Tibial nerve (tissue), 4 donors: ENCODE data around the gene EIF1B. TPM values are rescaled to one million over a fixed set of nuclear protein-coding genes. Genes with fewer than 3 reads are reported as not detected.
"Not testable (repeated sequence)": the region's sequence is repeated elsewhere in the genome, so short reads cannot be mapped to it uniquely, and the experiment has no call there.

Source experiments
- DNase-seq, 2 donors: peaks; one replicate each; pipeline ENCODE4 v3.0.0-alpha.2; 2019; ENCODE audit warnings: low spot score in 2 of 2
- H3K27ac ChIP-seq, 4 donors: fragments of 200-600 bp; sonication (generic) in 3 of 4; one replicate each; pipeline ENCODE4 v1.5.1; 2017 to 2019; ENCODE audit warnings: mild to moderate bottlenecking in 1 of 4
- H3K27me3 ChIP-seq, 2 donors: fragments of 200-600 bp; sonication (generic) in 1 of 2; one replicate each; pipeline versions ENCODE4 v1.5.1 to v1.6.0; 2017 to 2019
- H3K36me3 ChIP-seq, 3 donors: fragments of 200-600 bp; sonication (generic); one replicate each; pipeline ENCODE4 v1.5.1; 2018 to 2019
- H3K4me1 ChIP-seq, 4 donors: fragments of 200-600 bp; sonication (generic) in 3 of 4; one replicate each; pipeline ENCODE4 v1.5.1; 2017 to 2019
- H3K4me3 ChIP-seq, 4 donors: fragments of 200-600 bp; sonication (generic) in 3 of 4; one replicate each; pipeline ENCODE4 v1.5.1; 2017 to 2019; ENCODE audit warnings: mild to moderate bottlenecking in 1 of 4, moderate library complexity in 1 of 4
- H3K9me3 ChIP-seq, 4 donors: fragments of 200-600 bp; sonication (generic) in 3 of 4; one replicate each; pipeline ENCODE4 v1.5.1; 2017 to 2019
- EP300 ChIP-seq, 2 donors: sonication (generic); formaldehyde crosslinking; IDR thresholded peaks; one replicate each; pipeline ENCODE4 v1.6.1; 2017; ENCODE audit warnings: antibody characterized with exemption in 2 of 2, mild to moderate bottlenecking in 1 of 2
- POLR2A ChIP-seq, 2 donors: fragments of 450-650 bp; IDR thresholded peaks; one replicate each; pipeline ENCODE4 v1.6.1; 2017; ENCODE audit warnings: antibody characterized with exemption in 2 of 2, mild to moderate bottlenecking in 2 of 2, moderate library complexity in 2 of 2
- WGBS, 2 donors: methylation state at CpG; one replicate each; pipeline ENCODE4 v1.1.5; 2018; 5-methylcytosine and 5-hydroxymethylcytosine counted together
- total RNA-seq, 4 donors: library from RNA; depleted of rRNA; stranded (reverse); fragments of >200 nt; gene quantifications; one replicate each; pipeline ENCODE4 v1.1.0, GENCODE V29; 2016
- TF ChIP-seq, protein P1 (sequence below), 5 experiments: fragments of 200-600 bp in 3 of 5; fragments of 450-650 bp in 2 of 5; sonication (generic) in 3 of 5; IDR thresholded peaks; one replicate each; pipeline ENCODE4 v1.5.1; 2016 to 2019; ENCODE audit warnings: antibody characterized with exemption in 5 of 5, mild to moderate bottlenecking in 3 of 5, moderate library complexity in 2 of 5

Gene EIF1B
- total RNA-seq, 4 donors from 2014 or later = 24.0 to 36.9 (median 30.1) TPM

DNA sequence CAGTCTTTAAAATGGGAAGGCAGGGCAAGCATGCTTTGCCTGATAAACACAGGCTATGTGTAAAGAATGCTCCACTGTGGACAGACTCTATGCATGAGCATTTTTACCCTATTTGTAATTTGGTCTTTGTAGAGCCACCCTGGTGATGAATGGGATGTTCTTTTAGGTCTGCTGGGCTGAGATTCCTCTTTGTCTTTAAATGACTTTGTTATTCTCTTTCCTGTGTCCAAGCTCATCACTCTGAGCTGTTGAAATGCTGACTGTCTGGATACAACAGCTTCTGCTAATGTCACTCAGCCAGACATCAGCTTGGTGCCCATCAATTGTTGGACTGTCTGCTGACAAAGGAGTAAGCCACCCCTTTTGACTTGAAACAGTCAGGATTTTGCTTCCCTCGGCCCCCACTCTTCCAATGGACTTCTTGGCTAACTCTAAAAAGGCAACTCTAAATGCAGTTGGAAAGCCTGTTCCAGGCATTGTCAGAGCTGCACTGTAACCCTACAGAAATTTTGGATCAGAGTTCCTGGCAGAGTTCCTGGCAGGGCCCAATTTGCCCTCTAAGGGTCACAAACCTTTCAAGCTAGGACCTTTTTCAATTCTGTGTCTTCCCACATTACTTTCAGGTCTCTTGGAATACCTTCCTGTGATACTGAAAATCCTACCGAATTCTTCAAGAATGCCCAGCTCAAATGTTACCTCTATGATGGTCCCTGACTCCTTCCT lies 40.5 kb upstream of the EIF1B start:
- Histone ChIP-seq H3K27ac (no peak overlapping the region), H3K27me3 (no peaks in the 10 kb centered on the region), H3K4me1 (peaks cover 0 to 3% (median 0%) of the 10 kb centered on the region in 4 donors), H3K4me3 (no peak overlapping the region), H3K9me3 (peaks cover 0 to 2% (median 0%) of the 10 kb centered on the region in 4 donors), H3K36me3 (no peaks in the 10 kb centered on the region)
- TF ChIP-seq POLR2A (IDR thresholded peaks at IDR 0.05) (no peak), EP300 (IDR thresholded peaks at IDR 0.05) (no peak)
- TF ChIP-seq, protein P1, sequence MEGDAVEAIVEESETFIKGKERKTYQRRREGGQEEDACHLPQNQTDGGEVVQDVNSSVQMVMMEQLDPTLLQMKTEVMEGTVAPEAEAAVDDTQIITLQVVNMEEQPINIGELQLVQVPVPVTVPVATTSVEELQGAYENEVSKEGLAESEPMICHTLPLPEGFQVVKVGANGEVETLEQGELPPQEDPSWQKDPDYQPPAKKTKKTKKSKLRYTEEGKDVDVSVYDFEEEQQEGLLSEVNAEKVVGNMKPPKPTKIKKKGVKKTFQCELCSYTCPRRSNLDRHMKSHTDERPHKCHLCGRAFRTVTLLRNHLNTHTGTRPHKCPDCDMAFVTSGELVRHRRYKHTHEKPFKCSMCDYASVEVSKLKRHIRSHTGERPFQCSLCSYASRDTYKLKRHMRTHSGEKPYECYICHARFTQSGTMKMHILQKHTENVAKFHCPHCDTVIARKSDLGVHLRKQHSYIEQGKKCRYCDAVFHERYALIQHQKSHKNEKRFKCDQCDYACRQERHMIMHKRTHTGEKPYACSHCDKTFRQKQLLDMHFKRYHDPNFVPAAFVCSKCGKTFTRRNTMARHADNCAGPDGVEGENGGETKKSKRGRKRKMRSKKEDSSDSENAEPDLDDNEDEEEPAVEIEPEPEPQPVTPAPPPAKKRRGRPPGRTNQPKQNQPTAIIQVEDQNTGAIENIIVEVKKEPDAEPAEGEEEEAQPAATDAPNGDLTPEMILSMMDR (IDR thresholded peaks at IDR 0.05) = no peak
- WGBS, 2 donors = 56 to 68% methylated on average over 2 of the region's 2 CpGs
- DNase-seq = no peak

DNA sequence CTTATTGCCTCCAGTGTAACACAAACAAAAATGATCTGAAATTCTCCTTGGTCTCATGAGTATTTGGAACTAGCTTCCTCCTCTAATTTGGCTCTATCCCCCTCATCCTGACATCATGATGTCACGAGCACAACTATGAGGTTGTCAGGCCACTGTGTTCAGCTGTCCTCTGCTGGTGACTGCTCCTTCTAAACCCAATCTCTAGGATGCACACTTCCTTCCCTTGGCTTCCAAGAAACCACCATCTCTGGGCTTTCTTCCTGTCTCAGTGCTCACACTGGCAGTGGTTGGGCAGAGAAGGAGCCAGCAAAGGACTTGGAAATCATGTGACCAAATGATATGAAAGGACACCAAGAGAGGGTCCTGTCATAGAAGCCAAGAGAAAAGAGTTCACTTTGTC lies 30.7 kb upstream of the EIF1B start:
- TF ChIP-seq POLR2A (IDR thresholded peaks at IDR 0.05) (no peak), EP300 (IDR thresholded peaks at IDR 0.05) (no peak)
- TF ChIP-seq, protein P1 (IDR thresholded peaks at IDR 0.05) = no peak
- Histone ChIP-seq H3K36me3 (no peaks in the 10 kb centered on the region), H3K9me3 (peaks cover 0 to 13% (median 0%) of the 10 kb centered on the region in 4 donors), H3K4me3 (no peak overlapping the region), H3K27me3 (no peaks in the 10 kb centered on the region), H3K27ac (no peak overlapping the region), H3K4me1 (no peaks in the 10 kb centered on the region)
- DNase-seq = no peak
- 0% methylated on average over 1 of the region's 1 CpG for WGBS, 2 donors

DNA sequence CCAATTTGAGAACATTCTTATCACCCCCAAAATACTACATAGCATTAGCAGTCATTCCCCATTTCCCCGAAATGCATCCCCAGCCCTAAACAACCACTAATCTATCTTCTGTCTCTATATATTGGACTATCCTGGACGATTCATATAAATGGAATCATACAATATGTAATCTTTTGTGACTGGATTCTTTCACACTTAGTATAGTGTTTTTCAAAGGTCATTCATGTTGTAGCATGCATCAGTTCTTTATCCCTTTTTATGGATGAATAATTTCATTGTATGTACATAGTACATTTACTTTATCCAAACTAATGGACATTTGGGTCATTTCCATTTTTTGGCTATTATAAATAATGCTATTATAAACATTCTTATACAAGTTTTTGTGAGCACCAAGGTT lies 27.5 kb upstream of the EIF1B start:
- H3K27ac ChIP-seq = no peak overlapping the region
- no peaks in the 10 kb centered on the region for H3K27me3 ChIP-seq
- no peak overlapping the region for H3K4me3 ChIP-seq
- TF ChIP-seq, protein P1 (IDR thresholded peaks at IDR 0.05) = no peak
- TF ChIP-seq EP300 (IDR thresholded peaks at IDR 0.05) (no peak), POLR2A (IDR thresholded peaks at IDR 0.05) (no peak)
- DNase-seq = no peak
- H3K4me1 ChIP-seq = no peaks in the 10 kb centered on the region
- 58 to 67% methylated on average over 2 of the region's 2 CpGs for WGBS, 2 donors
- no peaks in the 10 kb centered on the region for H3K36me3 ChIP-seq
- H3K9me3 ChIP-seq = peaks cover 0 to 20% (median 2%) of the 10 kb centered on the region in 4 donors

DNA sequence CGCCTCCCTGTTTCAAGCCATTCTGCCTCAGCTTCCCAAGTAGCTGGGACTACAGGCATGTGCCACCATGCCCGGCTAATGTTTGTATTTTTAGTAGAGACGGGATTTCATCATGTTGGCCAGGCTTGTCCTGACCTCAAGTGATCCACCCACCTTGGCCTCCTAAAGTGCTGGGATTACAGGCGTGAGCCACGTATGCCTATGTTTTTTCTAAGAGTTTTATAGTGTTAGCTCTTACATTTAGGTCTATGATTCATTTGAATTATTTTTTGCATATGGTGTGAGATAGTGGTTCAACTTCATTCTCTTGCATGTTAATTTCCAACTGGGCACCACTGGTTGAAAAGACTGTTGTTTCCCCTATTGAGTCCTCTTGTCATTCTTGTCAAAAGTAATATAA lies 26.4 kb upstream of the EIF1B start:
- DNase-seq, H3K4me1 ChIP-seq, H3K4me3 ChIP-seq, H3K36me3 ChIP-seq, H3K27me3 ChIP-seq, H3K27ac ChIP-seq: not testable (repeated sequence)
- peaks cover 0 to 20% (median 2%) of the 10 kb centered on the region in 4 donors for H3K9me3 ChIP-seq
- WGBS, 2 donors = 95 to 96% methylated on average over 5 of the region's 5 CpGs

DNA sequence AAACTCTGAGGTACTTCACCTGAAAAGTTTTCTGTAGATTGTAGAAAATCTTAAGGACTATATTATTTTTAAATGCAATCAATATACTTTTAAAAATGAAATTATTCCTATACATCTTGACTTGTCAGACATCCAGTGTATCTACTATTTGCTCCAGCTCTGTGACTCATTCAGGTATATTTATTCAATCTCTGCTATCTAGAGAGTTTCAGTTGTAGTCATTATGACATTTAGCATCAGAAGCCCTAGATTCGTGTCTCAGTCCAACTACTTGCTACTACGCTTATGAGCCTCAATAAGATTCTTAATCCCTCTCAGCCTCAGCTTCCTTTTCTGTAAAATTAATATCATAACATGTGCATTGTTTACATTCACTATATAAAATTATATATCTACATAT lies 22.3 kb upstream of the EIF1B start:
- Histone ChIP-seq H3K9me3 (peaks cover 0 to 20% (median 2%) of the 10 kb centered on the region in 4 donors), H3K27ac (no peak overlapping the region), H3K36me3 (peaks cover 0 to 17% (median 0%) of the 10 kb centered on the region in 3 donors), H3K4me1 (no peaks in the 10 kb centered on the region), H3K4me3 (no peak overlapping the region), H3K27me3 (no peaks in the 10 kb centered on the region)
- 86 to 89% methylated on average over 2 of the region's 2 CpGs for WGBS, 2 donors
- no peak for DNase-seq
- TF ChIP-seq, protein P1 (IDR thresholded peaks at IDR 0.05) = no peak
- TF ChIP-seq EP300 (IDR thresholded peaks at IDR 0.05) (no peak), POLR2A (IDR thresholded peaks at IDR 0.05) (no peak)
